Measurements from ENCODE around the gene SEC14L5. TPM values are rescaled to one million over a fixed set of nuclear protein-coding genes. Genes with fewer than 3 reads are reported as not detected.

Gene SEC14L5
- total and polyA plus RNA-seq, 2 of the 4 experiments (the other 2 are of a cell fraction): 0.07 TPM; not detected in 1

- Histone ChIP-seq H3K9ac (ENCODE audit: low read depth, low read length) (no peak overlapping the region), H4K8ac (ENCODE audit: low read depth in 2 of 2, low read length in 2 of 2) (no peak overlapping the region), H3K4me1 (ENCODE audit: control insufficient read depth, insufficient read depth, low read length) (no peaks in the 10 kb centered on the region), H4K20me1 (ENCODE audit: insufficient read depth, low read length) (no peaks in the 10 kb centered on the region), H3K27me3 (ENCODE audit: control insufficient read depth, insufficient read depth, low read length) (peaks cover 33% of the 10 kb centered on the region), H2BK120ac (ENCODE audit: low read depth, low read length) (no peak overlapping the region), H3K4ac (ENCODE audit: low read depth, low read length) (no peak overlapping the region), H2AK9ac (replicated peaks; ENCODE audit: low read depth, low read length, poor library complexity) (no peak overlapping the region), H2BK20ac (ENCODE audit: low read depth, low read length) (no peak overlapping the region), H3K27ac (ENCODE audit: insufficient read depth, low read length) (no peak overlapping the region), H2AFZ (replicated peaks; ENCODE audit: low read length, poor library complexity) (no peak overlapping the region), H3K4me2 (ENCODE audit: low read depth, low read length) (no peak overlapping the region), H3K36me3 (ENCODE audit: control insufficient read depth, insufficient read depth, low read length) (no peaks in the 10 kb centered on the region), H3K79me1 (ENCODE audit: low read depth in 1 of 2, low read length in 2 of 2) (no peaks in the 10 kb centered on the region), H3K4me3 (ENCODE audit: insufficient read depth, low read depth, low read length) (no peak overlapping the region), H3K14ac (replicated peaks; ENCODE audit: low read depth, low read length) (no peak overlapping the region), H2BK5ac (ENCODE audit: low read depth, low read length, poor library complexity, severe bottlenecking) (no peak overlapping the region), H4K91ac (ENCODE audit: insufficient read depth, low read depth, low read length) (no peak overlapping the region), H3K18ac (ENCODE audit: low read depth, low read length) (no peak overlapping the region), H3K9me3 (ENCODE audit: control insufficient read depth, insufficient read depth, low read length) (peaks cover 10% of the 10 kb centered on the region), H4K5ac (ENCODE audit: low read depth, low read length) (no peak overlapping the region), H3K56ac (ENCODE audit: extremely low read depth, insufficient read depth, low read length) (no peak overlapping the region), H3K9me1 (ENCODE audit: insufficient read depth, low read length) (no peaks in the 10 kb centered on the region), H3K23ac (ENCODE audit: low read depth, low read length) (no peak overlapping the region), H2AK5ac (ENCODE audit: low read depth, low read length) (no peak overlapping the region), H2BK15ac (ENCODE audit: low read depth, low read length) (no peak overlapping the region)
- no peak for DNase-seq
- no peak for TF ChIP-seq ELK1 (IDR thresholded peaks at IDR 0.05; ENCODE audit: borderline replicate concordance, low read depth, low read length)
- no peak for TF ChIP-seq MAZ (IDR thresholded peaks at IDR 0.05; ENCODE audit: borderline replicate concordance, low read depth, low read length)
- no peak for TF ChIP-seq CEBPB (IDR thresholded peaks at IDR 0.05; ENCODE audit: low read depth, low read length)
- TF ChIP-seq SMC3 (IDR thresholded peaks at IDR 0.05; ENCODE audit: low read depth, low read length): no peak
- no peak for TF ChIP-seq NFE2L2 (IDR thresholded peaks at IDR 0.05; ENCODE audit: low read depth, low read length)
- no peak for TF ChIP-seq RFX5 (IDR thresholded peaks at IDR 0.05; ENCODE audit: low read depth, low read length)
- TF ChIP-seq RAD21 (IDR thresholded peaks at IDR 0.05; ENCODE audit: low read length): no peak
- TF ChIP-seq CTCF (conservative IDR thresholded peaks at IDR 0.05; ENCODE audit: low read depth, low read length): no peak
- TF ChIP-seq CHD1 (IDR thresholded peaks at IDR 0.05; ENCODE audit: low read depth, low read length): no peak
- TF ChIP-seq MAFK (IDR thresholded peaks at IDR 0.05; ENCODE audit: low read depth, low read length): no peak
- TF ChIP-seq MXI1 (IDR thresholded peaks at IDR 0.05; ENCODE audit: borderline replicate concordance, low read depth, low read length): no peak
- TF ChIP-seq RCOR1 (IDR thresholded peaks at IDR 0.05; ENCODE audit: insufficient replicate concordance, low read length): no peak
- no peak for TF ChIP-seq USF2 (IDR thresholded peaks at IDR 0.05; ENCODE audit: low read depth, low read length)
- no peak for TF ChIP-seq POLR2A (IDR thresholded peaks at IDR 0.05; ENCODE audit: low read depth, low read length)
- no peak for TF ChIP-seq FOS (IDR thresholded peaks at IDR 0.05; ENCODE audit: low read depth, low read length)
- TF ChIP-seq BHLHE40 (IDR thresholded peaks at IDR 0.05; ENCODE audit: low read depth, low read length): no peak
- ChIA-PET CTCF (no interaction called here), POLR2A (ENCODE audit: unreplicated experiment) (no interaction called here)
- 87% methylated on average over 3 of the region's 6 CpGs; no CpG with 5 or more reads in 1 of the 2 experiments for WGBS, 2 experiments (ENCODE audit: extremely low coverage in 2 of 2, insufficient read length in 1 of 2)
- dilution Hi-C loops (cut with HindIII; ENCODE audit: low sequenced_read_pairs, unreplicated experiment): no loop called here
- in situ Hi-C loops (cut with MboI; ENCODE audit: low sequenced_read_pairs): no loop called here
- intact Hi-C loops (cut with micrococcal nuclease): no loop called here
- BruUV-seq (replicated peaks): no TSS peak
- ATAC-seq (ENCODE audit: low read depth): no peak
Observed at GRCh38 chr16:4928227-4928626, 29.9 kb upstream of the SEC14L5 start.
